CD14-positive monocyte (primary cell): ENCODE measurements around the gene MARCHF5. TPM values are rescaled to one million over a fixed set of nuclear protein-coding genes. Genes with fewer than 3 reads are reported as not detected.

ENCODE experiments used
- DNase-seq, 3 donors: peaks; one replicate each; pipeline ENCODE4 v3.0.0-alpha.2; 2011 to 2022
- H2AFZ ChIP-seq: 2 replicates; pipeline ENCODE4 v1.6.0; 2012; ENCODE audit warnings: mild to moderate bottlenecking, low read depth, low read length, inconsistent platforms; ENCODE audit not compliant: insufficient read depth, poor library complexity, severe bottlenecking
- H3K27ac ChIP-seq, 2 donors: 1 replicate in 1 of 2; 2 replicates in 1 of 2; pipeline ENCODE4 v1.5.1; 2012 to 2013; ENCODE audit warnings: low read length in 2 of 2, control low read depth in 1 of 2, inconsistent platforms in 1 of 2, low read depth in 1 of 2, mild to moderate bottlenecking in 1 of 2
- H3K27me3 ChIP-seq, 2 donors: one replicate each; pipeline versions ENCODE4 v1.6.0 to v1.6.1; 2011 to 2013; ENCODE audit warnings: low read length in 2 of 2; ENCODE audit not compliant: control insufficient read depth in 2 of 2, insufficient read depth in 2 of 2
- H3K36me3 ChIP-seq, 2 donors: replicated peaks in 1 of 2; 1 replicate in 1 of 2; 2 replicates in 1 of 2; pipeline versions ENCODE4 v1.5.1 to v1.6.1; 2012 to 2013; ENCODE audit warnings: low read length in 2 of 2, control low read depth in 1 of 2, inconsistent platforms in 1 of 2, mild to moderate bottlenecking in 1 of 2; ENCODE audit not compliant: insufficient read depth in 2 of 2, control insufficient read depth in 1 of 2
- H3K4me1 ChIP-seq, 2 donors: 1 replicate in 1 of 2; 2 replicates in 1 of 2; pipeline versions ENCODE4 v1.5.1 to v1.6.1; 2012 to 2013; ENCODE audit warnings: low read length in 2 of 2, control low read depth in 1 of 2, inconsistent platforms in 1 of 2, mild to moderate bottlenecking in 1 of 2, moderate library complexity in 1 of 2; ENCODE audit not compliant: insufficient read depth in 2 of 2, control insufficient read depth in 1 of 2
- H3K4me2 ChIP-seq: replicated peaks from 2 replicates; pipeline ENCODE3; 2012; ENCODE audit warnings: low read length, moderate library complexity, mild to moderate bottlenecking; ENCODE audit not compliant: poor library complexity, severe bottlenecking; ENCODE audit errors: extremely low read depth
- H3K4me3 ChIP-seq, 3 experiments: fragments of 200-600 bp in 1 of 3; sonication (generic) in 1 of 3; replicated peaks in 1 of 3; 1 replicate in 2 of 3; 2 replicates in 1 of 3; pipeline ENCODE4 v1.5.1; 2011 to 2013; ENCODE audit warnings: low read length in 3 of 3, mild to moderate bottlenecking in 3 of 3, control low read depth in 2 of 3, low read depth in 2 of 3, inconsistent platforms in 1 of 3, moderate library complexity in 1 of 3
- H3K79me2 ChIP-seq: 2 replicates; pipeline ENCODE4 v1.6.0; 2012; ENCODE audit warnings: mild to moderate bottlenecking, control low read depth, inconsistent platforms, low read length, moderate library complexity; ENCODE audit not compliant: insufficient read depth
- H3K9ac ChIP-seq: 2 replicates; pipeline ENCODE4 v1.6.0; 2017; ENCODE audit warnings: low read length, mild to moderate bottlenecking; ENCODE audit not compliant: insufficient read depth, poor library complexity, severe bottlenecking
- H3K9me3 ChIP-seq, 2 donors: replicated peaks in 1 of 2; 1 replicate in 1 of 2; 2 replicates in 1 of 2; pipeline versions ENCODE4 v1.5.1 to v1.6.1; 2012 to 2013; ENCODE audit warnings: low read length in 2 of 2, control low read depth in 1 of 2; ENCODE audit not compliant: control insufficient read depth in 1 of 2, insufficient read depth in 1 of 2
- H4K20me1 ChIP-seq: 2 replicates; pipeline ENCODE4 v1.6.0; 2012; ENCODE audit warnings: mild to moderate bottlenecking, low read length, control low read depth, moderate library complexity; ENCODE audit not compliant: insufficient read depth
- H3K27ac Mint-ChIP-seq, 7 donors: one replicate each; pipeline ENCODE4 v1.8.0; 2020; ENCODE audit warnings: mild to moderate bottlenecking in 7 of 7, mixed read lengths in 7 of 7, moderate library complexity in 6 of 7, inconsistent platforms in 2 of 7
- H3K27me3 Mint-ChIP-seq, 3 donors: one replicate each; pipeline ENCODE4 v1.8.0; 2021 to 2022; ENCODE audit warnings: low read depth in 3 of 3, mild to moderate bottlenecking in 3 of 3, mixed read lengths in 3 of 3, moderate library complexity in 3 of 3, inconsistent platforms in 1 of 3
- H3K36me3 Mint-ChIP-seq, 2 donors: one replicate each; pipeline ENCODE4 v1.8.0; 2020; ENCODE audit warnings: mixed read lengths in 2 of 2, inconsistent platforms in 1 of 2, mild to moderate bottlenecking in 1 of 2
- H3K4me1 Mint-ChIP-seq: one replicate; pipeline ENCODE4 v1.8.0; 2020; ENCODE audit warnings: mild to moderate bottlenecking, mixed read lengths
- H3K4me3 Mint-ChIP-seq, 2 donors: one replicate each; pipeline ENCODE4 v1.8.0; 2020; ENCODE audit warnings: mild to moderate bottlenecking in 2 of 2, mixed read lengths in 2 of 2, moderate library complexity in 1 of 2
- H3K9me3 Mint-ChIP-seq, 7 donors: one replicate each; pipeline ENCODE4 v1.8.0; 2020 to 2022; ENCODE audit warnings: mixed read lengths in 7 of 7, mild to moderate bottlenecking in 6 of 7, moderate library complexity in 6 of 7, inconsistent platforms in 2 of 7
- WGBS: methylation state at CpG from one replicate; pipeline ENCODE4 v1.1.5; 2013; ENCODE audit warnings: missing lambda C conversion rate; ENCODE audit not compliant: insufficient coverage; 5-methylcytosine and 5-hydroxymethylcytosine counted together
- intact Hi-C, 2 donors: fragments of 100-400 bp; cut with micrococcal nuclease; formaldehyde crosslinking; loops; one replicate each; pipeline versions ENCODE4 v1.15.0 to v1.15.1; 2023
- polyA plus RNA-seq, 3 donors: library from polyadenylated mRNA; depleted of rRNA in 1 of 3; unstranded in 2 of 3; stranded (reverse) in 1 of 3; fragments of 300-500 nt in 2 of 3; fragments of >200 nt in 1 of 3; fragmentation: Illumina TruSeq in 2 of 3; gene quantifications; 1 replicate in 2 of 3; 2 replicates in 1 of 3; pipeline ENCODE4 v1.2.3, GENCODE V29; 2012 to 2021
- TF ChIP-seq, protein P1 (sequence below): fragments of 200-600 bp; IDR thresholded peaks from one replicate; pipeline ENCODE4 v1.8.0; 2022; ENCODE audit warnings: antibody characterized with exemption, mild to moderate bottlenecking

The MARCHF5 gene
- polyA plus RNA-seq, 3 donors = 15.8 to 30.6 (median 29.6) TPM

GRCh38 chr10:92356041-92356440 is 65.1 kb downstream of the MARCHF5 start:
- Mint-ChIP-seq H3K27ac (no peak overlapping the region), H3K27me3 (peaks cover 2 to 4% (median 2%) of the 10 kb centered on the region in 3 donors), H3K4me1 (no peaks in the 10 kb centered on the region), H3K36me3 (peaks cover 6 to 8% of the 10 kb centered on the region in 2 donors), H3K4me3 (no peak overlapping the region), H3K9me3 (peaks cover 0 to 6% (median 2%) of the 10 kb centered on the region in 7 donors)
- Histone ChIP-seq H3K9ac (no peak overlapping the region), H3K9me3 (no peaks in the 10 kb centered on the region), H4K20me1 (no peaks in the 10 kb centered on the region), H3K79me2 (no peaks in the 10 kb centered on the region), H3K4me1 (no peaks in the 10 kb centered on the region), H3K4me3 (no peak overlapping the region), H3K27ac (no peak overlapping the region), H3K27me3 (no peaks in the 10 kb centered on the region), H3K36me3 (peaks cover 7 to 14% of the 10 kb centered on the region in 2 donors), H2AFZ (no peak overlapping the region), H3K4me2 (no peak overlapping the region)
- TF ChIP-seq, protein P1, sequence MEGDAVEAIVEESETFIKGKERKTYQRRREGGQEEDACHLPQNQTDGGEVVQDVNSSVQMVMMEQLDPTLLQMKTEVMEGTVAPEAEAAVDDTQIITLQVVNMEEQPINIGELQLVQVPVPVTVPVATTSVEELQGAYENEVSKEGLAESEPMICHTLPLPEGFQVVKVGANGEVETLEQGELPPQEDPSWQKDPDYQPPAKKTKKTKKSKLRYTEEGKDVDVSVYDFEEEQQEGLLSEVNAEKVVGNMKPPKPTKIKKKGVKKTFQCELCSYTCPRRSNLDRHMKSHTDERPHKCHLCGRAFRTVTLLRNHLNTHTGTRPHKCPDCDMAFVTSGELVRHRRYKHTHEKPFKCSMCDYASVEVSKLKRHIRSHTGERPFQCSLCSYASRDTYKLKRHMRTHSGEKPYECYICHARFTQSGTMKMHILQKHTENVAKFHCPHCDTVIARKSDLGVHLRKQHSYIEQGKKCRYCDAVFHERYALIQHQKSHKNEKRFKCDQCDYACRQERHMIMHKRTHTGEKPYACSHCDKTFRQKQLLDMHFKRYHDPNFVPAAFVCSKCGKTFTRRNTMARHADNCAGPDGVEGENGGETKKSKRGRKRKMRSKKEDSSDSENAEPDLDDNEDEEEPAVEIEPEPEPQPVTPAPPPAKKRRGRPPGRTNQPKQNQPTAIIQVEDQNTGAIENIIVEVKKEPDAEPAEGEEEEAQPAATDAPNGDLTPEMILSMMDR = no peak
- WGBS = 93% methylated on average over 3 of the region's 7 CpGs
- no peak for DNase-seq
- intact Hi-C loops = no loop called here

- no peak overlapping the region for H3K4me3 Mint-ChIP-seq
- DNase-seq = no peak
- H3K36me3 Mint-ChIP-seq = no peaks in the 10 kb centered on the region
- Histone ChIP-seq H3K4me2 (no peak overlapping the region), H3K9me3 (no peaks in the 10 kb centered on the region), H3K9ac (no peak overlapping the region), H3K27ac (no peak overlapping the region), H3K27me3 (no peaks in the 10 kb centered on the region), H3K4me3 (no peak overlapping the region), H2AFZ (no peak overlapping the region), H3K4me1 (no peaks in the 10 kb centered on the region), H3K79me2 (no peaks in the 10 kb centered on the region), H3K36me3 (no peaks in the 10 kb centered on the region), H4K20me1 (no peaks in the 10 kb centered on the region)
- TF ChIP-seq, protein P1 = no peak
- H3K4me1 Mint-ChIP-seq = no peaks in the 10 kb centered on the region
- peaks cover 2 to 9% (median 7%) of the 10 kb centered on the region in 3 donors for H3K27me3 Mint-ChIP-seq
- WGBS = 100% methylated on average over 1 of the region's 4 CpGs
- intact Hi-C loops = no loop called here
- H3K27ac Mint-ChIP-seq = no peak overlapping the region
- peaks cover 0 to 9% (median 4%) of the 10 kb centered on the region in 7 donors for H3K9me3 Mint-ChIP-seq
Observed at GRCh38 chr10:92363498-92363897, 72.5 kb downstream of the MARCHF5 start.
